Activated CD4-positive, alpha-beta memory T cell treated with anti-CD3 and anti-CD28 coated beads for 36 hours (primary cell): ENCODE measurements around the gene KCNB1. TPM values are rescaled to one million over a fixed set of nuclear protein-coding genes. Genes with fewer than 3 reads are reported as not detected.
A peak's percentile ranks its signal among the peaks of the same experiment; 100 is the strongest.
"Not testable (repeated sequence)": the region's sequence is repeated elsewhere in the genome, so short reads cannot be mapped to it uniquely, and the experiment has no call there.

ENCODE experiments used
- CTCF ChIA-PET: fragments of 350-600 bp; sonication (Branson Sonifier 250); formaldehyde crosslinking; loops from one replicate; lab custom pipeline; 2021; ENCODE audit warnings: antibody characterized with exemption, inconsistent platforms; lab: Charles Lee
- POLR2A ChIA-PET: fragments of 350-600 bp; sonication (Branson Sonifier 250); formaldehyde crosslinking; loops from one replicate; lab custom pipeline; 2021; ENCODE audit warnings: antibody characterized with exemption; lab: Charles Lee
- DNase-seq: peaks from one replicate; pipeline ENCODE4 v3.0.0-alpha.2; 2020
- H3K27ac Mint-ChIP-seq: one replicate; pipeline ENCODE4 v1.8.0; 2021; ENCODE audit warnings: mixed read lengths
- H3K27me3 Mint-ChIP-seq: one replicate; pipeline ENCODE4 v1.8.0; 2021; ENCODE audit warnings: mixed read lengths
- H3K36me3 Mint-ChIP-seq: one replicate; pipeline ENCODE4 v1.8.0; 2021; ENCODE audit warnings: mixed read lengths
- H3K4me1 Mint-ChIP-seq: one replicate; pipeline ENCODE4 v1.8.0; 2021; ENCODE audit warnings: low read depth, mixed read lengths
- H3K4me3 Mint-ChIP-seq: one replicate; pipeline ENCODE4 v1.8.0; 2021; ENCODE audit warnings: mild to moderate bottlenecking, mixed read lengths
- H3K9me3 Mint-ChIP-seq: one replicate; pipeline ENCODE4 v1.8.0; 2021; ENCODE audit warnings: mixed read lengths
- intact Hi-C: fragments of 100-400 bp; cut with micrococcal nuclease; formaldehyde crosslinking; loops from one replicate; pipeline ENCODE4 v1.15.1; 2023
- total RNA-seq, 2 experiments: library from RNA; stranded (reverse); gene quantifications; one replicate each; pipeline ENCODE4 v1.2.3, GENCODE V29; 2021

Gene KCNB1
- total RNA-seq, 2 experiments from 2014 or later = not detected

DNA sequence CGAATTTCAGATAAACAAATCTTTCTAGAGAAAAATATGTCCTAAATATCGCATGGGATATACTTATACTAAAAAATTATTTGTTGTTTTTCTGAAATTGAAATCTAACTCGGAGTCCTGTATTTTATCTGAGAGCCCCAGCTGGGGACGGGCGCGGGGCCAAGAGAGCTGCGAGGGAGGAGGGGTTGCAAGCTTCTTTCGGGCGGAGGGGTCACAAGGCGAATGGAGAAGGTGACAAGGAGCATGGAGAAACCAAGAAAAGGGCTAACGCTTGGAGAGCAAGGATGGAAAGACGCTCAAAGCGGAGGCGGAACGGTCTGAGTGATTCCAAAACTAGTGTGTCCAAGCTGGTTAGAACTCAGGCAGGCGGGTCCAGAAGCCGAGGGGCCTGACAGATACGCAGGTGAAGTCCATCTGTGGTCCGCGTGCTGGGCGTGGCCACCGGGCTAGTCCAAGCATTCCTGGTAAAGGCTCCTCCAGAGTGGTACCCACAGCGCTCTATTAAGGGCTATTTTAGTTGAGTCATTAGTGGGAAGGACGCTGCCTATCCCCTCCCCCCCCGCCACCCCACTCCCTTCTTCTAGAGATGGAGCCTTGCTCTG, 163.2 kb downstream of the KCNB1 start:
- Mint-ChIP-seq H3K27me3 (peaks cover 40% of the 10 kb centered on the region), H3K9me3 (no peaks in the 10 kb centered on the region), H3K36me3 (no peaks in the 10 kb centered on the region), H3K27ac (no peak overlapping the region), H3K4me3 (peak overlapping the region; percentile 72), H3K4me1 (peaks cover 22% of the 10 kb centered on the region)
- ChIA-PET POLR2A (interaction anchor here (1.1 kb wide), 1 partner anchor 43 kb away, joined by 4 read pairs; no protein-coding TSS in a partner anchor), CTCF (interaction anchor here (1.4 to 1.5 kb wide), 2 partner anchors 17 to 73 kb away, joined by 3 read pairs; no protein-coding TSS in a partner anchor)
- DNase-seq = peak; percentile 18
- intact Hi-C loops = no loop called here

DNA sequence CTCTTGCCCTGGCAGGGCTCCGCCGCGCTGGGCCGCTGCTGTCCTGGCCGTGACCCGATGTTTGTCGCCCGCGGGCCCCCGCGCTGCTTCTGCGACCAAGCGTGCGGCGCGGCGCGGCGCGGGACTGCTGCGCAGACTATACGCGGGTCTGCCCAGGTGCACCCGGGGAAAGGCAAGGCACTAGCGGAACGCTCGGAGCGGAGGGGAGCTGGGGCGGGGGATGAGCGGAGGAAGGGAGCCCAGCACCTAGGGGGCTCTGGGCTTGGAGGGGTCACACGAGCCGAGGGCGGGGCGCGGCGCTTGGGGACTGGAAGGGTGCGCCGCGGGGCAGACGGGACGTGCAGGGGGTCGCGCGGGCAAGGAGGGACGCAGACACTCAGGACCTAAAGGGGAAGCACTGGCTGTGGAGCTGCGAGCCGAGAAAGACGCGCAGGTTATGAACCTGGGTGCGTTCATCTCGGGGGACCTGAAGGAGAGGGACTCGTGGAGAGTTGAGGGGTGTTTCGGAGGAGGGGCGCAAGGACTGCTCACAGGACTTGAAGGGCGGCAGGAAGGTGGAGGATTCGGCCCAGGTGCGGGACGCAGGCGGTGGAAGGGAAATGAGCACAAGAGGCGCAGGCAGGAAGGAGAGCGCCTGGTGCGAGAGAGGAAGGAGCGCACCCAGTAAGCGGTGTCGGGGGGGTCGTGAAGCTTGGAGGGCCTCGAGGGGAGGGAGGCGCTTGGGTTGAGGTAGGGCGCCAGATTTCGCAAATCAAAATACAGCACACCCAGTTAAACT, 163.8 kb downstream of the KCNB1 start:
- Mint-ChIP-seq H3K27ac (no peak overlapping the region), H3K36me3 (no peaks in the 10 kb centered on the region), H3K4me1 (peaks cover 16% of the 10 kb centered on the region), H3K4me3 (peak overlapping the region; percentile 72), H3K27me3 (peaks cover 40% of the 10 kb centered on the region), H3K9me3 (no peaks in the 10 kb centered on the region)
- peak; percentile 43 for DNase-seq
- CTCF ChIA-PET = interaction anchor here (0.6 to 1.5 kb wide), 2 partner anchors 72 to 239 kb away, joined by 3 to 6 read pairs; no protein-coding TSS in a partner anchor
- intact Hi-C loops = no loop called here
- POLR2A ChIA-PET = interaction anchor here (1.1 to 1.2 kb wide), 2 partner anchors 29 to 42 kb away, joined by 3 to 4 read pairs; no protein-coding TSS in a partner anchor

DNA sequence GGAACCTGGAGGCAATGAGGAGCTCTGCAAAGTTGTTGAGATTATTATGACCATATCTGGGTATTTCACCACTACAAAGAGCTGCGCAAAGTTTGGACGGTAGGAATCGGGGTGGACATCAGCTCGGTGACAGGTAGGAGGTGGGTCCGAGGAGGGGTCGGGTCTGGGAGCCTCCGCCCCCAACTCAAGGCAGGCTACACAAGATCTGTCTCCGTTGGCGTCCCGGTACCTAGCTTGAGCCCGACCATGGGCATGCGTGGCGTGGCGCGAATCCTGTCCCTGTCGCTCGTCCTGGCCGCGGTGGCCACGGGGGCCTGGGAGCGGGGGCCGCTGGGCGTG, 164.4 kb downstream of the KCNB1 start:
- H3K4me3 Mint-ChIP-seq = peak overlapping the region; percentile 13
- H3K27me3 Mint-ChIP-seq = peaks cover 40% of the 10 kb centered on the region
- intact Hi-C loops = no loop called here
- H3K4me1 Mint-ChIP-seq = peaks cover 12% of the 10 kb centered on the region
- no peaks in the 10 kb centered on the region for H3K36me3 Mint-ChIP-seq
- no peak overlapping the region for H3K27ac Mint-ChIP-seq
- ChIA-PET POLR2A (interaction anchor here (1.2 kb wide), 1 partner anchor 28 kb away, joined by 3 read pairs; no protein-coding TSS in a partner anchor), CTCF (interaction anchor here (0.6 to 1.5 kb wide), 2 partner anchors 72 to 240 kb away, joined by 3 to 6 read pairs; no protein-coding TSS in a partner anchor)
- DNase-seq = no peak
- no peaks in the 10 kb centered on the region for H3K9me3 Mint-ChIP-seq

DNA sequence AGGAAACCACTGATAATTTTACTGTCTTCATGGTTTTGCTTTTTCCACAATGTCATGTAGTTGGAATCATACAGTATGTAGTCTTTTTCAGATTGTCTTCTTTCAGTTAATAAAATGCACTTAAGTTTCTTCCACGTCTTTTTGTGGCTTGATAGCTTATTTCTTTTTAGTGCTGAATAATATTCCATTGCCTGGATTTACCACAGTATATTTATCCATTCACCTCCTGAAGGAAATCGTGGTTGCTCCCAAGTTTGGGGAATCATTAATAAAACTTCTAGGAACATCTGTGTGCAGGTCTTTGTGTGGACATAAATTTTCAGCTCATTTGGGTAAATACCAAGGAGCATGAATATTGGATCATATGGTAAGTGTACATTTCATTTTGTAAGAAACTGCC, 165.8 kb downstream of the KCNB1 start:
- intact Hi-C loops = no loop called here
- ChIA-PET CTCF (no interaction called here), POLR2A (no interaction called here)
- Mint-ChIP-seq H3K9me3 (no peaks in the 10 kb centered on the region), H3K27me3 (peaks cover 40% of the 10 kb centered on the region), H3K4me1 (peaks cover 8% of the 10 kb centered on the region), H3K36me3 (no peaks in the 10 kb centered on the region), H3K4me3 (no peak overlapping the region), H3K27ac (no peak overlapping the region)
- no peak for DNase-seq

DNA sequence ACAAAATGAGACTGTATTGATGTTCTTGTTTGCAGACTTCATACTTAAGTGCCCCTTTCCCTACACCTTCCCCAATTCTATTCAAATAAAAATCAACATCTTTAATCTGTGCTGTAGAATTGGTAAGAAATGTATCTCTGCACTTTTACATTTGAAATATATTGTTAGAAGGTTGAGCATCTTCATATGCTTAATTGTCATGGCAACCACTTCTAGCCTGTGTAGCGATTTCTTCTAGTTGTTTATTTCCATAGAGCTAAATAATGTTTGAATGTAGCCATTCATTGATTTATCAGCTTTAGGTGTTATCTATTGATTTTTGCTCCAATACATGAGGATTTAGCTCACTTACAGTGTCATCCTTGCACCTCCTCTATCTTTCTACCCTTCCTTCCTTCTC, 166.9 kb downstream of the KCNB1 start:
- peaks cover 32% of the 10 kb centered on the region for H3K27me3 Mint-ChIP-seq
- CTCF ChIA-PET = interaction anchor here (0.8 kb wide), 1 partner anchor 72 kb away, joined by 4 read pairs; no protein-coding TSS in a partner anchor

DNA sequence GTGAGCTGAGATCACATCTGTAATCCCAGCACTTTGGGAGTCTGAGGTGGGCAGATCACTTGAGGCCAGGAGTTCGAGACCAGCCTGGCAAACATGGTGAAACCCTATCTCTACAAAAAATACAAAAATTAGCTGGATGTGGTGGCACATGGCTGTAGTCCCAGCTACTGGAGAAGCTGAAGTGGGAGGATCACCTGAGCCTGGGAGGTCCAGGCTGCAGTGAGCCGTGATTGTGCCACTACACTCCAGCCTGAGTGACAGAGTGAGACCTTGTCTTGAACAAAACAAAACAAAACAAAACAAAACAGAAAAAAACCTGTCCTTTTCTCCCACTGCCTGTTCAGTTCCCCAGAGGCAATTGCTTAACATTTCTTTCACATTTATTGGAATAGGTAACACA, 168.4 kb downstream of the KCNB1 start:
- intact Hi-C loops, H3K4me3 Mint-ChIP-seq, H3K27ac Mint-ChIP-seq, CTCF ChIA-PET, H3K9me3 Mint-ChIP-seq, DNase-seq, POLR2A ChIA-PET, H3K36me3 Mint-ChIP-seq: not testable (repeated sequence)
- peaks cover 21% of the 10 kb centered on the region for H3K27me3 Mint-ChIP-seq
- peaks cover 26% of the 10 kb centered on the region for H3K4me1 Mint-ChIP-seq

More for the DNA sequence above, 166.9 kb downstream of the KCNB1 start:
- H3K4me3 Mint-ChIP-seq = no peak overlapping the region
- no peak overlapping the region for H3K27ac Mint-ChIP-seq
- H3K36me3 Mint-ChIP-seq = peaks cover 6% of the 10 kb centered on the region
- intact Hi-C loops = no loop called here
- H3K4me1 Mint-ChIP-seq = peaks cover 15% of the 10 kb centered on the region
- POLR2A ChIA-PET = no interaction called here
- peaks cover 2% of the 10 kb centered on the region for H3K9me3 Mint-ChIP-seq
- DNase-seq = no peak

Other genes starting within 250 kb of the KCNB1 start
- gene ZNFX1, start 204.6 kb downstream of the KCNB1 start, total RNA-seq = 10 to 100 TPM; 42.5 to 45.3 TPM
- gene PTGIS, start 85.5 kb upstream of the KCNB1 start, total RNA-seq = 1 to 10 TPM; 1.8 TPM
- 10 to 100 TPM; 20.9 to 21.4 TPM for gene B4GALT5, start 231.2 kb upstream of the KCNB1 start, total RNA-seq